Measurements from ENCODE around the gene ZSWIM4. TPM values are rescaled to one million over a fixed set of nuclear protein-coding genes. Genes with fewer than 3 reads are reported as not detected.

The ZSWIM4 gene
- total RNA-seq, 1 experiment from 2014 or later, result 8.7 TPM

GRCh38 chr19:13814550-13814949 is 19.3 kb downstream of the ZSWIM4 start:
- no peaks in the 10 kb centered on the region for H3K27me3 ChIP-seq (ENCODE audit: control insufficient read depth, insufficient read depth, low read length)
- DNase-seq (ENCODE audit: low read depth, low spot score) (no peak), ATAC-seq (no peak)
- no peaks in the 10 kb centered on the region for H3K9me3 ChIP-seq (ENCODE audit: control insufficient read depth, insufficient read depth, low read depth, low read length)
- in situ Hi-C loops (cut with HindIII; ENCODE audit: low pct_unique_long_range_greater_than_20kb, low sequenced_read_pairs), result no loop called here
- BruUV-seq (replicated peaks), result no TSS peak
- intact Hi-C loops (cut with micrococcal nuclease; ENCODE audit: unreplicated experiment), result no loop called here
- no peaks in the 10 kb centered on the region for H3K4me1 ChIP-seq (ENCODE audit: control insufficient read depth, insufficient read depth, low read length)
- TF ChIP-seq CTCF (IDR thresholded peaks at IDR 0.05) (no peak), REST (IDR thresholded peaks at IDR 0.05; ENCODE audit: insufficient read depth in 1 of 2, low read depth in 2 of 2, low read length in 1 of 2) (no peak), POLR2AphosphoS5 (IDR thresholded peaks at IDR 0.05; ENCODE audit: low read depth, low read length) (no peak), TCF7L2 (IDR thresholded peaks at IDR 0.05; ENCODE audit: low read depth, low read length) (no peak), SIN3A (IDR thresholded peaks at IDR 0.05; ENCODE audit: borderline replicate concordance, insufficient read depth, low read depth, low read length) (no peak)
- H3K4me3 ChIP-seq (ENCODE audit: low read depth in 2 of 2, low read length in 2 of 2), result no peak overlapping the region
- no peak overlapping the region for H3K27ac ChIP-seq (ENCODE audit: low read length)
- H3K36me3 ChIP-seq (ENCODE audit: control insufficient read depth, insufficient read depth, low read length), result no peaks in the 10 kb centered on the region
- CTCF ChIA-PET, result no interaction called here
- POLR2A ChIA-PET, result no interaction called here

- intact Hi-C loops (cut with micrococcal nuclease; ENCODE audit: unreplicated experiment) (no loop called here), in situ Hi-C loops (cut with HindIII; ENCODE audit: low pct_unique_long_range_greater_than_20kb, low sequenced_read_pairs) (no loop called here)
- no TSS peak for BruUV-seq (replicated peaks)
- H3K36me3 ChIP-seq (ENCODE audit: control insufficient read depth, insufficient read depth, low read length), result no peaks in the 10 kb centered on the region
- ATAC-seq, result peak; percentile 80
- no peaks in the 10 kb centered on the region for H3K4me1 ChIP-seq (ENCODE audit: control insufficient read depth, insufficient read depth, low read length)
- no peak overlapping the region for H3K27ac ChIP-seq (ENCODE audit: low read length)
- POLR2A ChIA-PET, result no interaction called here
- no peaks in the 10 kb centered on the region for H3K9me3 ChIP-seq (ENCODE audit: control insufficient read depth, insufficient read depth, low read depth, low read length)
- TF ChIP-seq TCF7L2 (IDR thresholded peaks at IDR 0.05; ENCODE audit: low read depth, low read length) (no peak), REST (IDR thresholded peaks at IDR 0.05; ENCODE audit: insufficient read depth in 1 of 2, low read depth in 2 of 2, low read length in 1 of 2) (no peak), SIN3A (IDR thresholded peaks at IDR 0.05; ENCODE audit: borderline replicate concordance, insufficient read depth, low read depth, low read length) (no peak), POLR2AphosphoS5 (IDR thresholded peaks at IDR 0.05; ENCODE audit: low read depth, low read length) (no peak), CTCF (IDR thresholded peaks at IDR 0.05) (no peak)
- DNase-seq (ENCODE audit: low read depth, low spot score), result no peak
- CTCF ChIA-PET, result no interaction called here
- no peak overlapping the region for H3K4me3 ChIP-seq (ENCODE audit: low read depth in 2 of 2, low read length in 2 of 2)
- H3K27me3 ChIP-seq (ENCODE audit: control insufficient read depth, insufficient read depth, low read length), result no peaks in the 10 kb centered on the region
Observed at GRCh38 chr19:13817018-13817614, 21.9 kb downstream of the ZSWIM4 start.

Data from Panc1 (cell line).